HG03103 (cell line): ENCODE data around the gene ITGB6.

ENCODE experiments used
- ATAC-seq: cut with Tn5 transposase; IDR thresholded peaks from one replicate; pipeline ENCODE4 v1.9.1; 2021; ENCODE audit warnings: low read depth; ENCODE audit not compliant: unreplicated experiment

The ITGB6 gene

DNA sequence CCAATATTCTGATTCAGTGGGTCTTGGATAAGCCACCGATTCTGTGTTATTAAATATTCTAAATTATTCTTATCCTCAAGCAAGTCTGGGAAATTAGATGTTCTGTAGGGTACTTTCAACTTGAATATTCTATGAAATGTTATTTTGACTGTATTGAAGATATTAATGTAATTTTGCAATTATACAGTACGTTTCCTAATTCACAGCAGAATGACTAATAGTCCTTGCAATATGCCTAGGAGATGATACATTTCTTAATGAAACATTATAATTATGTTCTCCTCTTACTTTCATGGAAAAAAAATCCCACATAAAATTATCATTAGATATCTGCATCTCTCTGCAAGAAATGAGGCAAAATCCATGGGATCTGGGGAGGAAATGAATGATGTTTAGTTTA, 91.4 kb downstream of the ITGB6 start:
- ATAC-seq, result no peak

DNA sequence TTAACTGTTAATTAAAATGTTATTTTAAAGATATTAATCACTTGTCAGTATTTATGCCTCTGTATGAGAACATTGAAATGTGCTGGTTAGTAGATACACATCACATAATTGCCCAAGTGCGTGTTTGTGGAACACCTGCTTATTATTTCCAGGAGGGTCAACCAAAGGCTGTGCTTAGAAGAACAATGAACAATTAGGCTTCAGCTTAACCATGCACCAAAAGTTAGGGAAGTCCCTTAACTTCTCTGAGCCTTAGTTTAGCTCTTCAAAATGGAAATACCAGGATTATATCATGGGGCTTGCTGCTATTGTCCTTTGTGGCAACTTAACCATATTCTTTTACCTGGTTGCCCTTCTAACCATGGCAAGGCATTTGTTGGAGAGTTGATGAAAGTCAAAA, 94.7 kb downstream of the ITGB6 start:
- no peak for ATAC-seq

DNA sequence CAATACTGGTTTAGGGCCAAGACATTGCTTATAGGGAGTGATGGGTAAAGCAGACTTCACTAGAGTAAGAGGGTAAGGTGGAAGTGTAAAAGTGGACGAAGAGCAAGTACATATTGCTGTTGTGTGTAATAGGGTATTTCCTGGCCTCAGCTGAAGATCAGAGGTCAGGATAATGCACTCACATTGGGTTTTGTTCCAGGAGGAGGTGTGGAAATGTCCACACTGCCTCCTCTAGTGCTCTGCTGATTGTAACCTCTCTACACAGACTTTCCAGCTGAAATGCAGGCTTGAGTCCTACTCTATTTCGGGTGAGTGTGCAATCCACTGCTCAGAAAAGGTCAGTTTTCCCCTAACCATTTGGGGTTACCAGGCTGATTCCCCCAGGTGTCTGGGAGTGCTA, 96.0 kb downstream of the ITGB6 start:
- no peak for ATAC-seq

DNA sequence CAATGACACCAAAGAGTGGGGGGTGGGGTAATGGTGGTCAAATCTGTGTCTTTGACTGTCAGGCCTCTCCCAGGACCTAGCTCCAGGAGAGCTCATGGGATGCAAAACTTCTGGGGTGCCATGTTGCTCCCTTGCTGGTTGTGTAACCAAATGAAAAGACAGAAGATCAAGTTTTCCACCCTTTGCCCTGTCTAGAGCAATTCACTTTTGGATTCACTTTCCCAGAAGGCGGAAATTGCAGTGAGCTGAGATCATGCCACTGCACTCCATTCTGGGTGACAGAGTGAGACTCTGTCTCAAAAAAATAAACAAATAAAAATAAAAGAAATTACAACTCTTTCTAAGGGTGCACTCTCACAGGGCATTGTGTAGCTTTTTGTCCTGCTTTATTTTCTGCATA, 102.7 kb downstream of the ITGB6 start:
- ATAC-seq, result no peak

DNA sequence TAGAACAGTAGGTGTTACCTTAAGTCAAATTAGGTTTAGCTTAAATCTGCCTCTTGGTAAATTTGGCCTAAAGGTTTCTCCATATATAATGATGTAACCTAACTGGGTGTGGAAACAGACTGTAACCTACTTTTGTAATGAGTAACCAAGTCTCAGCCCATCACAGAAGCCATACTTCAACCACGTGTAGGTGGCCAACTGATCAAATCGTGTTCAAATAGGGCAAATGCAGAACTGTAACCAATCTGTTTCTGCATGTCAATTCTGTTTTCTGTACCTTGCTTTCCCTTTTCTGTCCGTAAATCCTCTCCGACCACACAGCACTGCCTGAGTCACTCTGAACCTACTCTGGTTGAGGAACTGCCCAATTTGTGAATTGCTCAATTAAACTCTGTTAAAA, 103.7 kb downstream of the ITGB6 start:
- no peak for ATAC-seq

DNA sequence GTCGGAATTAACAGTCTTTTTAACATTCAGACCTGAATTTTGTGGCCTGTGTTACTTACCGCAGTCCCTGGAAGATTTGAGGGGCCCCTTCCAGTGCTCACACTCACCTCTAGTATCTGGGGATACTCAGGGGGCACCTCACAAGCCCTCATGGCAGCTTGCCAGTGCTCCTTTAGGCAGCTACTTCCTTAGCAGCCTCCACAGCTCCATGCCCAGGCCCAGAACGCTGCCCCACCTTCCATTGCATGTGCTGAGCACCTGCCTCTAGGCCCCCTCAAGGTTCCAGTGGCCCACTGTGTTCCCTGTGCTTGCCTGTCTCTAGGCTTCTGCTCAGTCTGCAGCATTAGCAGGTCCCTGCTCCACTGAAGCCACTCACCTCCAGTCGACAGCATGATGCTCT, 107.6 kb downstream of the ITGB6 start:
- no peak for ATAC-seq

DNA sequence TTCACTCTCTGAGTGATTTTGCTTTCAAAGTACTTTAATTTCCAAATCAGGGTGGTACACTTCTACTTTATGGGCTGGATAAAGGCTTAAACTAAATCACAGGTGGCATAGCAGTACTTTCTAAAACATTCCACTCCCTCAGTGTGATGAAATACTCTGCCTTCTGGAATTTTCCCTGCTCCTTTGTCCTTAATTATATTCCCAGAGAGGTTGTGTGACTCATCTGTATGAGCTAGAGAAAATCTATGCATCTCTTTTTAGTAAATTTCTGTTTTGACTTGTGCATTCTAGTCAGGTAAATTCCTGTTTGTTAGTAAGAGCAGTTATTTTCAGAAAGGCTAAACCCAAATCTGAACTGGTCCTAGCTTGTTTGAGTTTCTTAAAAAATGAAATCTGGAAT, 108.7 kb downstream of the ITGB6 start:
- ATAC-seq, result no peak

DNA sequence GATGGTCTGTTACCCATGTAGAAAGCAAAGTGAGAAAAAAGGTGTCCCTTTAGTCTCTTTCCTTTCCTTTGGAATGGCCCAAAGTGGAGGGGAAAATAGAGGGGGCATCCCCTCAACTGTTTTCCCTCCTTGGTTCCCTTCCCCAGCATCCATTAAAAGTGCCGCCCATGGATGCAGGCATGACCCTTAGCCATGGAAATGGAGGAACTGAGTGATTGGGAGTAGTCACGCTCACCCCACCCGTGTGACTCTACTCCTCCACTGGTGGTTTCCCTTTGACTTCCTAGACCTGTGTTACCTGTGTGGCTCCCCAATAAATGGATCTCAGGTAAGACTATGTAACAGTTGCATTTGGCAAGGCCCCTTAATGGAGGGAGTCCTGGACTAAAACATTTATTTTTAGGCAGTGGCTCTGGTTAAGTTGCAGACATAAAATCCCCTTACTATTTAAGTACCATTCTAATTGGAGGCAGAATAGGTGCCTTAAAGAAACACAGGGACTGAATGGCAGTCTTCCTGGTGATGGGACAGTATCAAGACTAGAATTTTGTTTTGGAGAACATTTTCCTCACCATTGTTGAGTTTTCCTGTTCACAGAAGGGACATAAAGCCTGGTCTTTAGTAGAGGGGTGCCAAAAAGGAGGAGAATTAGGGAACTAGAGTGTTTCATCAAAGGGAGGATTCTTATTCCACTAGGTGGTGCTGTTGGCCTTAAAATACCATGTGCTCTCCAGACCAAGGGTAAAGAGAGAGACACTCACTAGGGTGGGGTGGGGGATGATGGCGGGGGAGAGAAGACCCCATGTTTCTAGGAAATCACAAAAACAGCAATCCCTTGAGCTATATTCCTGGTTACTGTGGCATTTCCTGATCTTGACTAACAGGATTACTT, 112.0 kb downstream of the ITGB6 start:
- ATAC-seq, result no peak

DNA sequence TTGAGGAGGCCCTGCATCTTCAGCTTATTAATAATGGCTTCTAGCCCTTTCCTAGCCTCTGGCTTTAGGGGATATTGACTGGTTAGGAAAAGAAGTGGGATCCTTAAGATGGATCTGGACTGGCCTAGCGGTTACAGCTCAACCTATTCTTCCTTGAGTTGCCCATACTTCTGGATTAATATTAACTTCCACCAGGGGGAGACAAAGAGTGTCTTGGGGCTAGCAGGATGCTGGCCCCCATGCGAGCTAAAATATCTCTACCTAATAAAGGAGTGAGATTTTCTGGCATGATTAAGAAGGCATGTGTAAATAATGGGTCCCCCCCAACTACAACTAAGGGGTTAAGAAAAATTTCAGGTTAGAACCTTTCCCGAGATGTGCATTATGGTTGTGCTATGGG, 114.4 kb downstream of the ITGB6 start:
- no peak for ATAC-seq

DNA sequence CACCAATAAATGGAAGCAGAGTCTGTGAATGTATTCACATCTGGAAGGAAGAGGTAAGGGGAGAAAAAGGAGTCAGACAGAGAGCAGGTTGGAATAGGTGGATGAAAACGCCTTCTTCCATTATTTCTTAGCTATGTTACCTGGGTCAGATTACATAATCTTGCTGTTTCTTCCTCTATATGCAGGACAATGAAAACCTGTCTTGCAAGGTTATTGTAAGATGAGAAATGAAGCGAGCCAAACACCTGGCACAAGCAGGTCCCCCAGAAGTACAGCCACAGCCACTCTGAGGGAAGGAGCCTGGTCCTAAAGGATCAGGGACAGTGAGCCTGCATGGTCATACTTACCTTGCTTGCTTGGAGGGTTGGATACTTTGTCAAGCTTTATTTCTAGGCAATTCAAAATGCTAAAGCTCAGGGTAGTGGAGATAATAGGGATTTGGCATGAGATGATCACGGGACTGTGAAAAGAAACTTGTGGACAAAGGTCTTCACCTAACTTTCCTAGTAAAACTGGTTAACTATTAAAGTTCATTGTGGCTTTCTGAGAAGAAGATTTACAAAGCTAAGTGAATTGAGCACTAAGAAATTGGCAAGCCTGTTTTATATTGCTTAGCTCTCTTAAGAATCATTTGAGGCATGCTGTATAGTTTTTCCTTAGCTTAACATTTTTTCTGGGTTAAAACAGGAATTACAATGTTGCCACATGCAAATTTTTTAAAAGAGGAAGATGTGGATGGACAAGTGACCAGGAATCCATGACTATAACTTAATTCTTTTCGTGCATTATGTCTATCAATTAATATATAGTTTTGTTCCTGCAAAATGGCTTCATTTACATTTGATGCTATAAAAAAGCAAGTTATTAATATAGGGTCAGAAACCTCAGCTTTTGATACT, 121.9 kb downstream of the ITGB6 start:
- ATAC-seq, result no peak

DNA sequence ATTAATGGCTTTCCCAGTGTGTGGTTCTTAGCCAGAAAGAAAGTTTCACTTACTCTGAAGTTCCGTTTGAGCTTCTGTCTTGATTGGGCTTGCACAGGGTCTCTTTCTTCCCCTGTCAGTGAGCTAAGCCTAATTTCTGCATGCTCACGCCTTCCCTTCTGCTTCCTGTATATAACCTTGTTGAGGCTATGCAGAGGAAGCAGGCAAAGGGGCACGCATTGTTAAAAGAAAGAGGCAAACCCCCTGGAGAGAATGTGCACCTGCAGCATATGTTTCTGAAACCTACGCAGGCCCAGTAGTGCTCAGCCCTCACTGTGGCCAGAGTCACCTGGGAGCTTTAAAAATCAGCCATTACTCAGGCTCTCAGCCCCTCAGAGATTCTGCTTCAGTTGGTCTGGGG, 123.2 kb downstream of the ITGB6 start:
- no peak for ATAC-seq

DNA sequence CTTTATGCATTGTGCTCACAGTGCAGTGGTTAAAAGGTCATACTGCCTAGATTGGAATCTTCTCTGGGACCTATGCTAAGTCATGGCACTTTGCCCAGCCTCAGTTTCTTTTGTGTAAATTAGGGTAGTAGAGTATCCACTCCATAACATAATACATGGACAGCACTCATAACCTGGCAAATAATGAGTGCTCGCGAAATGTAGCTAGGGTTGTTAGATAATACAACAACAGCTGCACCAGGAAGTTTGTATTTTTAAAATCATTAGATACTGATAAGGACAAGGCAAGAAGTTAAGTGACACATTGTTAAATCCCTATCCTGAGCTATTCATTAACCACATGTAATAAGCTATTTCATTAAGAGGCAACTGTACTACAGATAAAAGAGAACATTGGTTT, 123.8 kb downstream of the ITGB6 start:
- no peak for ATAC-seq

DNA sequence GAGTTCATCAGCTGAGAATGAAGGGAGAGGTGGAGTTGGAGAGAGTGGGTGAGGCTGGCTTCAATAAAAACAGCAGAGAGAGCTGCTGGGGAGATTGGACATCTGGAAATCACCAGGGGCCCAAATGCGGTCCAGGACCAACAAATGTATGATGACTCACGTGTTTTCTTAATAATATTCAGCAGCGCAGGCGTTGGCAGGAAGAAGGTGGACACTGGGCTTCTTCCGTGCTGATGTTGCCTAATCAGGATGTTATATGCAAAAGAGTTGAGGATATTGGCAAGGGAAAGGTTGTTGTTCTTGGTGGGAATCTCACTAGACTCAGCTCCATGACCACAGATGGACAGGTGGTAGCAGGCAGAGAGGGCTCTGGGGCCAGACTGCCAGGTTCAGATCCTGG, 124.9 kb downstream of the ITGB6 start:
- ATAC-seq, result no peak

DNA sequence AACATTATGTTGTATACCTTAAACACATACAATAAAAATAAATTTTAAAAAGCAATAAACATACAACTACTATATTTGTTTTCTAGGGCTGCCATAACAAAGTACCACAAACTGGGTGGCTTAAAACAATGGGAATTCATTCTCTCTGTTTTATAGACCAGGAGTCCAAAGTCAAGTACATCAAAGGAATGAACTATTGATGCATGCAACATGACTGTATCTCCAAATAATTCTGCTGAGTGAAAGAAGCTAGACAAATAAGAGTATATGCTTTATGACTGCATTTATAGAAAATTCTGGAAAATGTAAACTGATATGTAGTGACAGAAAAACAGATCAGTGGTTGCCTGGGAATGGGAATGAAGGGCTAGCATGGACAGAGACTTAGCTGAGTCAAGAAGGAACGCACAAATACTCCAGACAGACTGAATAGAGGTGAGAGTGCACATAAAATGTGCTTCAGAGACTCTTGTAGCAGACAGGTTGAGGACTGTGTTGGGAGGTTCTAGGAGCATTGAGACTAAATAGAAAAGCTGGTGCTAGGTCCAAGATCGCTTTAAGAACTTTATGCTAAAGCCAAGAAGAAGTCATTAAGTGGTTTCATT, 126.7 kb downstream of the ITGB6 start:
- no peak for ATAC-seq

DNA sequence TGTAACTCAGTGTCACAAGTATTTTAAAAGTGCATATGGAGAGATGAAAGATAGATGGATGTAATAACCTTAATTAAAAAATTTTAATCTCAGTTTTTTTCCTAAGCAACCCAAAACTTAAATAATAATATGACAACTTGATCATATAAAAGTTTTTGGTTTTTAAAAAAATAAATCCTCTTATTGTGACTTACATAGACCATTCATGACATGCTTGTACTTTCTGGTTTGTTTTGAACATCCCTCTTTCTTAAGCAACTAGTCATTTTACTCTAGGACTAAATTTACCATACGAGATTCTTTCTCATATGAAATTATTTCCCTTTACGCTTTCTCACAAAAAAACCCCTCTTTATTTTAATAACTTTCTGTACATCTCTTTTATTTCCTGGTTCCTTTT, 131.2 kb downstream of the ITGB6 start:
- ATAC-seq, result no peak

DNA sequence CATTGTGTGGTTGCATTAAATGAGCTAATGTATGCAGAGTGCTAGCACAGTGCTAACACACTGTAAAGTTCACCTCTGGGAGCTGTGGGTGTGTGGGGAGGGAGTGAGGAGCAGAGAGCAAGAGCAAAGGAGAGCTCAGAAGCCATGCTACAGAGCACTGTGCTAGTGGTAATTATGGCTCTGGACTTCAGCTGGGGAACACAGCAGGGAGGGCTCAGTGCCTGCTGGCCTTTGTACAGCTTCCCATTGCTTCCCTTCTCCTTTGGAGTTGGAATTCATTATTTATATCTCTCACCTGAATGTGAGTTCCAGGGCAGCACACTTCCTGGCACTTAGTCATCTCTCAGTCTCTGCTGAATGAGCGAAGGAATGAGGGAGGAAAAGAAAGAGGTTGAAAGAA, 135.2 kb downstream of the ITGB6 start:
- no peak for ATAC-seq

DNA sequence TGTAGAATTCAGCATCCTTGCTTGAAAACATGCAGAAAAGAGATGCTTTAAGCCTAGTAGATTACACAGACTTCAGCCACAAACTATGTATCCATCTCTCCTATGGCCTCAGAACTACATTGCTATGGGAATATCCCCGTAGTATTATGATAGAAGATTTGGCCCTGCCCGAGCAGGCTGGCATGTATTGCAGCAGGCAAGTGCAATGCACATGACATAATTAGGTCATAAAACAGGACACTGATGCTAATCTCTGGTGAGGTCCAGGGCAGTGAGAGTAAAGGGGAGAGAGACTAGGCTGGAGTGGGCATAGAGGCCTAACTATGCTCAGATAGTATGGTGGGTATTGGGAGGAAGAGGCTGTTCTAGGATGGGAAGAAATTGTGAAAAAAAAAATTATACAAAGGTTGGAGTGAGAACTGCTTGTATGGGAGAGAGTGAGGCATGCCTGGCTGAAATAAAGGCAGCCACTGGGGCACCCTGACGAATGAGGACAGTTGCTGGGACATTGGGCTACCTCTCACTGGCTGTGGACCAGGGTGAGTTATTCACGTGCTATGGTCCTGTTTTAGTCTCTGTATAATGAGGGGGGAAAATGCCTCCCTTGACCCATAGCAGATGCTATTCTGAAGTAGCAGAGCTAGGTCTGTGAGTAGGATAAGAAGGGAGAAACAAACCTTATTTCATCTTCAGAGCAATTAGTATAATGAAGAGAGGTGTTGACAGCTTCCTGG, 136.0 kb downstream of the ITGB6 start:
- ATAC-seq, result no peak

DNA sequence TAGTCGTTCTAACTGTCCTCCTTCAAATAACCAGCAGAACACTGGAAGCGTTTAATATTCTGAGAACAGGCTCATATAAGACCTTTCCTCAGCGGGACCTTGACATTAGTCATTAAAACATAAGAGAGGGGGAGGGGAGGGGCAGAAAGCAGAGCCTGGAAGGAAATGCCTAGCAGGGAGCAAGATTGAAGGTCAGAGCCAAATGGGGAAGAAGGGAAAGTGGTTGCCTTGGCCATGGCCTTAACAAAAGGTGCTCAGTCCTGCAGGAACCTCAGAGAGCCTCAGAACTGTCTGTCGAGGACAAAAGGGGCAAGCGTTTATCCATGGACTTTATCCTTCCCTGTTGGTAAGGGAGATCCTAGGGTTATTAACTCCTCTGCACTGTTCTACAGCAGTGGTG, 136.8 kb downstream of the ITGB6 start:
- ATAC-seq, result no peak

DNA sequence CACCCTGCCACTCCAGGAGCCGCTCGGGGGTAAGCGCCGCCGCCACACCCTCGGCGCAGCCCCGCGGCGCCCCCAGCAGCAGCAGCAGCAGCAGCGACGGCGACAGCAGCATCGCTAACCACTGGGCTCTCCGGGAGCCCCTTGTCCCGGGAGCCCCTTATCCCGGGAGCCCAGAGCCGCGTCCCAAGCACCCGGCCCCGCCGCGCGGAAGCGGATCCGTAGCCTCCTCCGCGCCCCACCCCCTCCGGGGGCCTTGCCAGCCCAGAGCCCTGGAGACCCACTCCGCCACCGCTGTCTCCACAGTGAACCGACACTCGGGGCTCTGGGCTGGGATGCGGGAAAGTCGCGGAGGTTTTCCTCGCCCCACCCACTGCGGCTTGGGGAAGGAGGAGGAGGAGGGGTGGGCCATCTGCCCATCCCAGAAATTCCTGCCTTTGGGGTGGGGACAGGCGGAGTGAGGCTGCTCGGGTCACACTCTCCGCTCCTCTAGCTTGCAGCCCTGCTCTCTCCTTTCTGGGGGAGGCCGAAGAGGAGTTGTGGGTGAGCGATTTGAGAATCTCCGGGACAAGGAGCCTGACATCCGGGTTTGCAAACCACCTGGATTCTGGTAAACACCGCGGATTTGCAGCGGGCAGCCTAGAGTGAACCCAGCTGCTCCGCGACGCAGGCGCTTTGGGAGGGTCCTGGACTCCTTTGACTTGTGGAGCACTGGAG, 137.6 kb downstream of the ITGB6 start, which contains the start of gene PLA2R1:
PLA2R1 (minus strand) TSS at position 324 of the 714 bp plus-strand sequence; CDS start at position 112, 212 bp downstream.
- no peak for ATAC-seq

DNA sequence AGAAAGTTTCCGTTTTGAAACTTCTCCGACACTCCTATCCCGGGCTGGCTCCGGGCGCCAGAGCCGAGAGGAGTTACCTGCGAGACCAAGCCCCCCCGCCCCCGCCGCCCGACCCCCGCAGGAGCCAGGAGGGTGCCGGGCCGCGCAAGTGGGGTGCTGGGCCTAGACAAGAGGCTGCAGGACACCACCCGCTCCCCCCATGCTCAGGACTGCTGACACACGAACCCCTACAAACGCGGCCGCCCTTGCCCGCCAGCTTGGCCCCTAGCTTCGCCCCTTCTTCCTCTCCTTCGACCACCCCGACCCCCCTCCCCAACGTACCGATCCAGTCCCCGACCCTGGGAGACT, 138.2 kb downstream of the ITGB6 start:
- ATAC-seq, result no peak
